B cell (primary cell): ENCODE measurements around the gene NPC2. TPM values are rescaled to one million over a fixed set of nuclear protein-coding genes. Genes with fewer than 3 reads are reported as not detected.

Source experiments
- ATAC-seq: fragments of 200-7000 bp; cut with Tn5 transposase; one replicate; pipeline ENCODE4 v1.10.0; 2021; ENCODE audit warnings: low read depth, mild to moderate bottlenecking, moderate number of reproducible peaks, moderate library complexity
- CTCF ChIA-PET: fragments of 350-600 bp; sonication (Branson Sonifier 250); formaldehyde crosslinking; loops from one replicate; lab custom pipeline; 2021; ENCODE audit warnings: antibody characterized with exemption, inconsistent platforms; lab: Charles Lee
- POLR2A ChIA-PET: fragments of 350-600 bp; sonication (Branson Sonifier 250); formaldehyde crosslinking; loops from one replicate; lab custom pipeline; 2021; ENCODE audit warnings: antibody characterized with exemption; lab: Charles Lee
- DNase-seq: peaks from one replicate; pipeline ENCODE4 v3.0.0; 2013
- H2AFZ ChIP-seq: 2 replicates; pipeline ENCODE4 v1.6.1; 2012; ENCODE audit warnings: mild to moderate bottlenecking, low read depth, low read length; ENCODE audit not compliant: insufficient read depth, poor library complexity, severe bottlenecking
- H3K27ac ChIP-seq, 2 donors: 1 replicate in 1 of 2; 2 replicates in 1 of 2; pipeline ENCODE4 v1.5.1; 2012 to 2013; ENCODE audit warnings: low read length in 2 of 2, mild to moderate bottlenecking in 2 of 2, moderate library complexity in 1 of 2
- H3K27me3 ChIP-seq, 4 experiments: fragments of 200-600 bp in 1 of 4; sonication (generic) in 1 of 4; replicated peaks in 1 of 4; 1 replicate in 2 of 4; 2 replicates in 2 of 4; pipeline versions ENCODE4 v1.6.1 to v1.7.0; 2013 to 2016; ENCODE audit warnings: low read length in 3 of 4, mild to moderate bottlenecking in 2 of 4, mixed read lengths in 1 of 4, moderate library complexity in 1 of 4; ENCODE audit not compliant: insufficient read depth in 4 of 4, control insufficient read depth in 3 of 4; ENCODE audit errors: control extremely low read depth in 1 of 4
- H3K36me3 ChIP-seq, 2 experiments: replicated peaks in 1 of 2; 1 replicate in 1 of 2; 2 replicates in 1 of 2; pipeline versions ENCODE4 v1.6.1 to v1.7.1; 2013; ENCODE audit warnings: low read length in 1 of 2; ENCODE audit not compliant: insufficient read depth in 2 of 2, control insufficient read depth in 1 of 2; ENCODE audit errors: control extremely low read depth in 1 of 2, extremely low read depth in 1 of 2
- H3K4me1 ChIP-seq, 2 donors: fragments of 200-600 bp in 1 of 2; sonication (generic) in 1 of 2; 1 replicate in 1 of 2; 2 replicates in 1 of 2; pipeline versions ENCODE4 v1.5.1 to v1.6.1; 2013 to 2017; ENCODE audit warnings: low read length in 2 of 2; ENCODE audit not compliant: control insufficient read depth in 2 of 2, insufficient read depth in 2 of 2
- H3K4me2 ChIP-seq: replicated peaks from 2 replicates; pipeline ENCODE3; 2012; ENCODE audit warnings: mild to moderate bottlenecking, low read depth, low read length; ENCODE audit not compliant: poor library complexity, severe bottlenecking
- H3K4me3 ChIP-seq, 5 experiments: fragments of 200-600 bp in 1 of 5; sonication (generic) in 1 of 5; 1 replicate in 3 of 5; 2 replicates in 2 of 5; pipeline versions ENCODE4 v1.5.1 to v1.7.0; 2011 to 2016; ENCODE audit warnings: low read length in 4 of 5, mild to moderate bottlenecking in 4 of 5, low read depth in 2 of 5, control low read depth in 1 of 5, moderate library complexity in 1 of 5; ENCODE audit not compliant: insufficient read depth in 1 of 5; ENCODE audit errors: control extremely low read depth in 1 of 5, extremely low read depth in 1 of 5
- H3K79me2 ChIP-seq: fragments of 200-600 bp; sonication (generic); one replicate; pipeline ENCODE4 v1.6.0; 2016; ENCODE audit warnings: low read length; ENCODE audit not compliant: control insufficient read depth, insufficient read depth
- H3K9ac ChIP-seq: fragments of 200-600 bp; sonication (generic); 2 replicates; pipeline ENCODE4 v1.6.1; 2017; ENCODE audit warnings: mild to moderate bottlenecking, low read length, moderate library complexity
- H3K9me3 ChIP-seq, 3 donors: one replicate each; pipeline versions ENCODE4 v1.6.1 to v1.7.1; 2013; ENCODE audit warnings: low read length in 2 of 3; ENCODE audit not compliant: control insufficient read depth in 2 of 3, insufficient read depth in 1 of 3; ENCODE audit errors: control extremely low read depth in 1 of 3
- H4K20me1 ChIP-seq: 2 replicates; pipeline ENCODE4 v1.6.0; 2012; ENCODE audit warnings: mild to moderate bottlenecking, low read length; ENCODE audit not compliant: insufficient read depth, control insufficient read depth, poor library complexity, severe bottlenecking
- H3K27ac Mint-ChIP-seq: one replicate; pipeline ENCODE4 v1.8.0; 2021; ENCODE audit warnings: mixed read lengths
- H3K27me3 Mint-ChIP-seq: one replicate; pipeline ENCODE4 v1.8.0; 2021; ENCODE audit warnings: mixed read lengths
- H3K4me1 Mint-ChIP-seq: one replicate; pipeline ENCODE4 v1.8.0; 2021; ENCODE audit warnings: mixed read lengths
- H3K4me3 Mint-ChIP-seq: one replicate; pipeline ENCODE4 v1.8.0; 2021; ENCODE audit warnings: mixed read lengths
- H3K9me3 Mint-ChIP-seq: one replicate; pipeline ENCODE4 v1.8.0; 2022; ENCODE audit warnings: mixed read lengths; ENCODE audit not compliant: insufficient read depth
- EZH2 ChIP-seq: IDR thresholded peaks from 2 replicates; pipeline ENCODE4 v1.6.1; 2012; ENCODE audit warnings: borderline replicate concordance, low read depth, mild to moderate bottlenecking, moderate library complexity, low read length; ENCODE audit not compliant: insufficient read depth, poor library complexity, severe bottlenecking
- WGBS: methylation state at CpG from one replicate; pipeline ENCODE4 v1.1.5; 2013; ENCODE audit warnings: missing lambda C conversion rate; ENCODE audit not compliant: insufficient coverage; 5-methylcytosine and 5-hydroxymethylcytosine counted together
- intact Hi-C: fragments of 100-400 bp; cut with micrococcal nuclease; formaldehyde crosslinking; loops from one replicate; pipeline ENCODE4 v1.10.0; 2022
- polyA plus RNA-seq: library from polyadenylated mRNA; depleted of rRNA; stranded (reverse); fragments of >200 nt; gene quantifications from 2 replicates; pipeline ENCODE4 v1.2.3, GENCODE V29; 2012
- total RNA-seq, 2 donors: library from RNA; stranded (reverse); fragments of 120-200 nt in 1 of 2; gene quantifications; 1 replicate in 1 of 2; 2 replicates in 1 of 2; pipeline versions ENCODE4 v1.2.3 to v1.2.4, GENCODE V29; 2013 to 2022
- TF ChIP-seq, protein P1 (sequence below): fragments of 200-600 bp; IDR thresholded peaks from one replicate; pipeline ENCODE4 v1.8.0; 2022; ENCODE audit warnings: antibody characterized with exemption, mild to moderate bottlenecking

The NPC2 gene
- total and polyA plus RNA-seq, 2 donors (not counting 1 experiment from before 2014, with no cell fraction given): 93.8 to 154 TPM

DNA sequence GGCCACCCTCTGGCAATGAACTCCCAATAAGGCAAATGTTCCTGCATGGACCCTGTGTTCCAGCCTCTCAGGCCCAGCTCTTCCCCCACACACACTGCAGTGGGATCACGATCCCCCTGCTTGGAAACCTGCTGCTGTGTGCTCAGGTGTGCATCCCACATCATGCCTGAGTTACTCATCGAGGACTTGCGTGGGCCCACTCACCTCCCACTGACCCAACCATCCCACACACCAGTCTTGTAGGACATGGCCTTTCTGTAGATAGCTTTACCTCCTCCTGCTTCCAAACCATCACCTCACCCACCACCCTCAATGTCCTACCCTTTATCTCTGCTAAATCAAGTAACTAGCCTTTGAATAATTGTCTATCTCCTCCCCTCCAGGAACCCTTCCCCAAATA lies 24.6 kb downstream of the NPC2 start:
- H3K9ac ChIP-seq: no peak overlapping the region
- DNase-seq: no peak
- Mint-ChIP-seq H3K9me3 (no peaks in the 10 kb centered on the region), H3K4me3 (no peak overlapping the region), H3K27ac (no peak overlapping the region), H3K27me3 (no peaks in the 10 kb centered on the region), H3K4me1 (no peaks in the 10 kb centered on the region)
- ChIA-PET POLR2A (no interaction called here), CTCF (interaction anchor here (0.8 kb wide), 1 partner anchor 143 kb away, joined by 3 read pairs; no protein-coding TSS in a partner anchor)
- H3K27me3 ChIP-seq: no peaks in the 10 kb centered on the region
- no peak overlapping the region for H3K27ac ChIP-seq
- no peaks in the 10 kb centered on the region for H3K79me2 ChIP-seq
- H4K20me1 ChIP-seq: no peaks in the 10 kb centered on the region
- no peak overlapping the region for H2AFZ ChIP-seq
- no peaks in the 10 kb centered on the region for H3K9me3 ChIP-seq
- H3K4me2 ChIP-seq: no peak overlapping the region
- no peak for ATAC-seq
- 84% methylated on average over 3 of the region's 3 CpGs for WGBS
- no peak overlapping the region for H3K4me3 ChIP-seq
- no peaks in the 10 kb centered on the region for H3K4me1 ChIP-seq
- H3K36me3 ChIP-seq: peaks cover 0 to 4% of the 10 kb centered on the region in 2 experiments
- intact Hi-C loops: no loop called here
- TF ChIP-seq, protein P1, sequence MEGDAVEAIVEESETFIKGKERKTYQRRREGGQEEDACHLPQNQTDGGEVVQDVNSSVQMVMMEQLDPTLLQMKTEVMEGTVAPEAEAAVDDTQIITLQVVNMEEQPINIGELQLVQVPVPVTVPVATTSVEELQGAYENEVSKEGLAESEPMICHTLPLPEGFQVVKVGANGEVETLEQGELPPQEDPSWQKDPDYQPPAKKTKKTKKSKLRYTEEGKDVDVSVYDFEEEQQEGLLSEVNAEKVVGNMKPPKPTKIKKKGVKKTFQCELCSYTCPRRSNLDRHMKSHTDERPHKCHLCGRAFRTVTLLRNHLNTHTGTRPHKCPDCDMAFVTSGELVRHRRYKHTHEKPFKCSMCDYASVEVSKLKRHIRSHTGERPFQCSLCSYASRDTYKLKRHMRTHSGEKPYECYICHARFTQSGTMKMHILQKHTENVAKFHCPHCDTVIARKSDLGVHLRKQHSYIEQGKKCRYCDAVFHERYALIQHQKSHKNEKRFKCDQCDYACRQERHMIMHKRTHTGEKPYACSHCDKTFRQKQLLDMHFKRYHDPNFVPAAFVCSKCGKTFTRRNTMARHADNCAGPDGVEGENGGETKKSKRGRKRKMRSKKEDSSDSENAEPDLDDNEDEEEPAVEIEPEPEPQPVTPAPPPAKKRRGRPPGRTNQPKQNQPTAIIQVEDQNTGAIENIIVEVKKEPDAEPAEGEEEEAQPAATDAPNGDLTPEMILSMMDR: no peak

DNA sequence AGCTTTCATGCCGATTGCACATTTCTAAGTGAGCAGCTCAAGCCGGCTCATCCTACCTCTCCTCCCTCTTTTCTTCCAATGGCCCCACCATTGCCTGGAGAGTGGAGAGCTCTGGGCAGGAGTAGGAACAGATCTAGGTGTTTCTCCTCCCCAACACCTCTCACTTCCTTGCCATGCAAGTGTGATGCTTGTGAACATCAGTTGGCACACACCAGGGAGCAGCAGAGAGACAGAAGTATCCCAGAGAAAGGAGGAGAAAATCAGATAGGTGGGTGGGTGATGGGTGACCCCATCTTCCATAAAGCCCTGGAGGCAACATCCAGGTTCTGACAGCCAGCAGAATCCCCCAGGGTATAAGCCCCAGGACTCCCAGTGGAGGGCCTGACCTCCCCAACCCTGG lies 27.8 kb downstream of the NPC2 start:
- Histone ChIP-seq H3K4me3 (no peak overlapping the region), H3K79me2 (no peaks in the 10 kb centered on the region), H3K27ac (no peak overlapping the region), H3K4me2 (no peak overlapping the region), H3K9ac (no peak overlapping the region), H3K27me3 (no peaks in the 10 kb centered on the region), H2AFZ (no peak overlapping the region), H3K36me3 (no peaks in the 10 kb centered on the region), H3K9me3 (no peaks in the 10 kb centered on the region), H3K4me1 (no peaks in the 10 kb centered on the region), H4K20me1 (no peaks in the 10 kb centered on the region)
- ChIA-PET POLR2A (no interaction called here), CTCF (no interaction called here)
- intact Hi-C loops: no loop called here
- no peak for ATAC-seq
- TF ChIP-seq EZH2: no peak
- TF ChIP-seq, protein P1: no peak
- Mint-ChIP-seq H3K9me3 (no peaks in the 10 kb centered on the region), H3K4me1 (no peaks in the 10 kb centered on the region), H3K27ac (no peak overlapping the region), H3K4me3 (no peak overlapping the region), H3K27me3 (peaks cover 13% of the 10 kb centered on the region)
- DNase-seq: no peak
- WGBS: 100% methylated on average over 1 of the region's 2 CpGs
